ENCODE results near the gene MPL. TPM values are rescaled to one million over a fixed set of nuclear protein-coding genes. Genes with fewer than 3 reads are reported as not detected.
A peak's percentile ranks its signal among the peaks of the same experiment; 100 is the strongest.

Gene MPL
- total RNA-seq, 2 donors from 2014 or later: 0.64 to 1.2 TPM

DNA sequence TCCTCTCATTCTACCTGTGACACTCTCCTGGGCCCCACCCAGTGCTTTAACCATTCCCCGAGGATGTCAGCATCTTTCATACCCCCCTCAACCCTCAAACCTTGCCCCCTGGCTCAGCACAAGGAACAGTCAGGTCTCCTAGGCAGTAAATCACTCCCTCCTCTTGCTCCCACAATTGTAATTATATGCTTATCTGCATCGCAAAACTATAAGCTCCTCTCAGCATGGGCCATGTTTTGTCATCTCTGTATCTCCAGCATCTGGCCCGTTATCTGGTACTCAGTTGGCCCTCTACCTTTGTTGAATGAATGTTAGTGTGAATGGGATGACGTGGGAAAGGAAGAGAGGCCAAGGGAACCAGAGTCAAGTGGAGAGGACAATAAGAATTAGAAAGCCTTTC, 32.9 kb downstream of the MPL start:
- TF ChIP-seq, protein P1, sequence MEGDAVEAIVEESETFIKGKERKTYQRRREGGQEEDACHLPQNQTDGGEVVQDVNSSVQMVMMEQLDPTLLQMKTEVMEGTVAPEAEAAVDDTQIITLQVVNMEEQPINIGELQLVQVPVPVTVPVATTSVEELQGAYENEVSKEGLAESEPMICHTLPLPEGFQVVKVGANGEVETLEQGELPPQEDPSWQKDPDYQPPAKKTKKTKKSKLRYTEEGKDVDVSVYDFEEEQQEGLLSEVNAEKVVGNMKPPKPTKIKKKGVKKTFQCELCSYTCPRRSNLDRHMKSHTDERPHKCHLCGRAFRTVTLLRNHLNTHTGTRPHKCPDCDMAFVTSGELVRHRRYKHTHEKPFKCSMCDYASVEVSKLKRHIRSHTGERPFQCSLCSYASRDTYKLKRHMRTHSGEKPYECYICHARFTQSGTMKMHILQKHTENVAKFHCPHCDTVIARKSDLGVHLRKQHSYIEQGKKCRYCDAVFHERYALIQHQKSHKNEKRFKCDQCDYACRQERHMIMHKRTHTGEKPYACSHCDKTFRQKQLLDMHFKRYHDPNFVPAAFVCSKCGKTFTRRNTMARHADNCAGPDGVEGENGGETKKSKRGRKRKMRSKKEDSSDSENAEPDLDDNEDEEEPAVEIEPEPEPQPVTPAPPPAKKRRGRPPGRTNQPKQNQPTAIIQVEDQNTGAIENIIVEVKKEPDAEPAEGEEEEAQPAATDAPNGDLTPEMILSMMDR (conservative IDR thresholded peaks at IDR 0.05): no peak
- Histone ChIP-seq H3K36me3 (ENCODE audit: control insufficient read depth, insufficient read depth, low read length) (no peaks in the 10 kb centered on the region), H3K27ac (ENCODE audit: low read depth, low read length) (no peak overlapping the region), H3K4me1 (ENCODE audit: control insufficient read depth, insufficient read depth, low read length) (peaks cover 5% of the 10 kb centered on the region), H3K4me3 (ENCODE audit: low read length) (no peak overlapping the region), H3K9ac (ENCODE audit: extremely low read depth, low read length, poor library complexity, severe bottlenecking) (no peak overlapping the region), H3K27me3 (ENCODE audit: control insufficient read depth, insufficient read depth, low read length, poor library complexity, severe bottlenecking) (no peaks in the 10 kb centered on the region), H3K9me3 (ENCODE audit: control insufficient read depth, low read length) (no peaks in the 10 kb centered on the region)
- DNase-seq: peak; percentile 60
- Mint-ChIP-seq H3K9me3 (no peaks in the 10 kb centered on the region), H3K27ac (no peak overlapping the region), H3K4me1 (peaks cover 22% of the 10 kb centered on the region), H3K36me3 (ENCODE audit: low read depth) (peaks cover 3% of the 10 kb centered on the region), H3K27me3 (ENCODE audit: insufficient read depth) (no peaks in the 10 kb centered on the region), H3K4me3 (no peak overlapping the region)
- WGBS, 2 experiments (ENCODE audit: insufficient coverage in 1 of 2, insufficient read length in 1 of 2): 63 to 69% methylated on average over 3 to 4 of the region's 4 CpGs

DNA sequence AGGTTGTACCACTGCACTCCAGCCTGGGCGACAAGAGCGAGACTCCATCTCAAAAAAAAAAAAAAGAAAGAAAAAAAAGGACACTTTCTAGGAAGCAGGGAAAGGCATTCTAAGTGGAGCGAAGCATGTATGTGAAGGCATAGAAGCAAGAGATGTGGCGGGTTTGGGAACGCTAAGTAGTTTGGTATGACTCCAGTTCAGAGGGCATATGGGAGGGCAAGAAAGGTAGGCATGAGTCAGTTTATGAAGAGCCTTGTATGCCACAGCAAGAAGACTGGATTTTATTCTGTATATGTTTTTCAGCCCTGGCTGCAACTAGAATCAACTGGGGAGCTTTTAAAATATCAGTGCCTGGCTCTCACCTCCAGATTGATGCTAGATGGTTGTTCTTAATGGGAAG, 34.6 kb downstream of the MPL start:
- no peaks in the 10 kb centered on the region for H3K9me3 Mint-ChIP-seq
- Histone ChIP-seq H3K9ac (ENCODE audit: extremely low read depth, low read length, poor library complexity, severe bottlenecking) (no peak overlapping the region), H3K9me3 (ENCODE audit: control insufficient read depth, low read length) (no peaks in the 10 kb centered on the region), H3K4me3 (ENCODE audit: low read length) (no peak overlapping the region), H3K27ac (ENCODE audit: low read depth, low read length) (no peak overlapping the region), H3K36me3 (ENCODE audit: control insufficient read depth, insufficient read depth, low read length) (no peaks in the 10 kb centered on the region), H3K27me3 (ENCODE audit: control insufficient read depth, insufficient read depth, low read length, poor library complexity, severe bottlenecking) (no peaks in the 10 kb centered on the region), H3K4me1 (ENCODE audit: control insufficient read depth, insufficient read depth, low read length) (peaks cover 5% of the 10 kb centered on the region)
- peaks cover 14% of the 10 kb centered on the region for H3K4me1 Mint-ChIP-seq
- TF ChIP-seq, protein P1 (conservative IDR thresholded peaks at IDR 0.05): no peak
- 95% methylated on average over 4 to 5 of the region's 5 CpGs for WGBS, 2 experiments (ENCODE audit: insufficient coverage in 1 of 2, insufficient read length in 1 of 2)
- H3K27ac Mint-ChIP-seq: no peak overlapping the region
- no peaks in the 10 kb centered on the region for H3K27me3 Mint-ChIP-seq (ENCODE audit: insufficient read depth)
- H3K36me3 Mint-ChIP-seq (ENCODE audit: low read depth): no peaks in the 10 kb centered on the region
- H3K4me3 Mint-ChIP-seq: no peak overlapping the region
- DNase-seq: no peak

DNA sequence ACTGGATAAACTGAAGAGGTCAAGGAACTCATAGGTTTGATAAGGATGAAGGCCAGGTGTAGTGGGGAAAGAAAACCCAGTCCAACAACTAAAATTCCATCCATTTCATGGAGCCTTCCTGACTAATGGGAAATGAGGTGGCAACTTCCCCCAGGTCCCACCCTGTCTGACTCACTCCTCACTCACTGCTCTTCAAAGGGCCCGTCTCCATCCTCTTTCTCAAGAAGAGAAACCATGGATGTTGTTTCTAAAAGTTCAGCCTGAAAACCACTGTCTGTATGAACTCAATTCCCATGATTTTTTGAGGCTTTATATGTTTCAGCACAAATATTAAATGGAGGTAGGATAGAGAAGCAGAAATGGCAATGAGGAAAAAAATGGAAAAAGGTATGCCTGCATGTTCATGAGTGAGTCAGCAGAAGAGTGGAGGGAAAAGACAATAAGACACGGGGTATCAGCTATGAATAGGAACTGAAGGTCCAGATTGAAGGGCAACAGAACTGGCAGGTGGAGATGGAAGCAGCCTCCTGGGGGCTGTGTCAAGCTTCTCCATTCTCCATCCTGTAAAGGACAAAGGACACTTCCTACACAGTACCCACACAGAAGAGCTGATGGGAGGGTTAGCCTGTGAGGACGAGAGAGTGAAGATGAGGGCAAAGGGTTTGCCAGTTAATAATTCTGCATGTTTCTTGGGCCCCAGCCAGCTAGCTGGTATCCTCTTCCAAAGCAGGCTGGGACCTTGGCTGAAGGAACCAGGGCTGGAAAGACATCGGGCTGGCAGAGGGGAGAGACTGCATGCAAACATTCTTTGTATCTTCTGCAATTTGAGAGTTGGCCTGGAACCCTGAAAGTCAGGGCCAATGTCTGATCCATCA, 35.7 kb downstream of the MPL start:
- no peak for DNase-seq
- H3K36me3 Mint-ChIP-seq (ENCODE audit: low read depth): no peaks in the 10 kb centered on the region

More for the DNA sequence above, 35.7 kb downstream of the MPL start:
- Mint-ChIP-seq H3K27ac (no peak overlapping the region), H3K27me3 (ENCODE audit: insufficient read depth) (no peaks in the 10 kb centered on the region), H3K9me3 (no peaks in the 10 kb centered on the region), H3K4me3 (no peak overlapping the region), H3K4me1 (peaks cover 13% of the 10 kb centered on the region)
- no peaks in the 10 kb centered on the region for H3K27me3 ChIP-seq (ENCODE audit: control insufficient read depth, insufficient read depth, low read length, poor library complexity, severe bottlenecking)
- TF ChIP-seq, protein P1 (conservative IDR thresholded peaks at IDR 0.05): no peak
- H3K4me3 ChIP-seq (ENCODE audit: low read length): no peak overlapping the region
- no peaks in the 10 kb centered on the region for H3K36me3 ChIP-seq (ENCODE audit: control insufficient read depth, insufficient read depth, low read length)
- no peak overlapping the region for H3K27ac ChIP-seq (ENCODE audit: low read depth, low read length)
- H3K9me3 ChIP-seq (ENCODE audit: control insufficient read depth, low read length): no peaks in the 10 kb centered on the region
- H3K9ac ChIP-seq (ENCODE audit: extremely low read depth, low read length, poor library complexity, severe bottlenecking): no peak overlapping the region
- WGBS, 2 experiments (ENCODE audit: insufficient coverage in 1 of 2, insufficient read length in 1 of 2): 83 to 86% methylated on average over 4 of the region's 4 CpGs
- peaks cover 5% of the 10 kb centered on the region for H3K4me1 ChIP-seq (ENCODE audit: control insufficient read depth, insufficient read depth, low read length)
